ENCODE results near the gene AGTRAP. TPM values are rescaled to one million over a fixed set of nuclear protein-coding genes. Genes with fewer than 3 reads are reported as not detected.

AGTRAP gene
- total RNA-seq, 1 experiment from 2014 or later, result 57.0 TPM

- Histone ChIP-seq H3K4me3 (ENCODE audit: low read depth in 2 of 2, low read length in 2 of 2) (no peak overlapping the region), H3K27ac (ENCODE audit: low read length) (no peak overlapping the region), H3K9me3 (ENCODE audit: control insufficient read depth, insufficient read depth, low read depth, low read length) (no peaks in the 10 kb centered on the region), H3K4me1 (ENCODE audit: control insufficient read depth, insufficient read depth, low read length) (peaks cover 5% of the 10 kb centered on the region), H3K36me3 (ENCODE audit: control insufficient read depth, insufficient read depth, low read length) (no peaks in the 10 kb centered on the region; the same call in 1 of the 2 replicates), H3K27me3 (ENCODE audit: control insufficient read depth, insufficient read depth, low read length) (no peaks in the 10 kb centered on the region)
- intact Hi-C loops (cut with micrococcal nuclease; ENCODE audit: unreplicated experiment), result no loop called here
- no TSS peak for BruUV-seq (replicated peaks)
- ChIA-PET CTCF (no interaction called here), POLR2A (no interaction called here)
- DNase-seq (ENCODE audit: low read depth, low spot score) (no peak), ATAC-seq (no peak)
- TF ChIP-seq POLR2AphosphoS5 (IDR thresholded peaks at IDR 0.05; ENCODE audit: low read depth, low read length), result no peak
- TF ChIP-seq CTCF (IDR thresholded peaks at IDR 0.05), result no peak
- TF ChIP-seq TCF7L2 (IDR thresholded peaks at IDR 0.05; ENCODE audit: low read depth, low read length), result no peak
- no peak for TF ChIP-seq SIN3A (IDR thresholded peaks at IDR 0.05; ENCODE audit: borderline replicate concordance, insufficient read depth, low read depth, low read length)
- no peak for TF ChIP-seq REST (IDR thresholded peaks at IDR 0.05; ENCODE audit: insufficient read depth in 1 of 2, low read depth in 2 of 2, low read length in 1 of 2)
- in situ Hi-C loops (cut with HindIII; ENCODE audit: low pct_unique_long_range_greater_than_20kb, low sequenced_read_pairs), result no loop called here
These were observed 6.1 kb downstream of the AGTRAP start for GRCh38 chr1:11741919-11742558.

GRCh38 chr1:11744287-11744686, 8.4 kb downstream of the AGTRAP start:
- ChIA-PET CTCF (no interaction called here), POLR2A (interaction anchor here (0.6 kb wide), 1 partner anchor 67 kb away, joined by 3 read pairs; no protein-coding TSS in a partner anchor)
- Histone ChIP-seq H3K36me3 (ENCODE audit: control insufficient read depth, insufficient read depth, low read length) (no peaks in the 10 kb centered on the region; the same call in 1 of the 2 replicates), H3K4me1 (ENCODE audit: control insufficient read depth, insufficient read depth, low read length) (no peaks in the 10 kb centered on the region), H3K4me3 (ENCODE audit: low read depth in 2 of 2, low read length in 2 of 2) (no peak overlapping the region), H3K9me3 (ENCODE audit: control insufficient read depth, insufficient read depth, low read depth, low read length) (no peaks in the 10 kb centered on the region), H3K27ac (ENCODE audit: low read length) (no peak overlapping the region), H3K27me3 (ENCODE audit: control insufficient read depth, insufficient read depth, low read length) (no peaks in the 10 kb centered on the region)
- intact Hi-C loops (cut with micrococcal nuclease; ENCODE audit: unreplicated experiment) (no loop called here), in situ Hi-C loops (cut with HindIII; ENCODE audit: low pct_unique_long_range_greater_than_20kb, low sequenced_read_pairs) (no loop called here)
- DNase-seq (ENCODE audit: low read depth, low spot score) (no peak), ATAC-seq (no peak)
- TF ChIP-seq REST (IDR thresholded peaks at IDR 0.05; ENCODE audit: insufficient read depth in 1 of 2, low read depth in 2 of 2, low read length in 1 of 2) (no peak), SIN3A (IDR thresholded peaks at IDR 0.05; ENCODE audit: borderline replicate concordance, insufficient read depth, low read depth, low read length) (no peak), TCF7L2 (IDR thresholded peaks at IDR 0.05; ENCODE audit: low read depth, low read length) (no peak), POLR2AphosphoS5 (IDR thresholded peaks at IDR 0.05; ENCODE audit: low read depth, low read length) (no peak), CTCF (IDR thresholded peaks at IDR 0.05) (no peak)
- no TSS peak for BruUV-seq (replicated peaks)

All from Panc1 (cell line).